Measurements from ENCODE around the gene MBD3L4.
"Not testable (repeated sequence)": the region's sequence is repeated elsewhere in the genome, so short reads cannot be mapped to it uniquely, and the experiment has no call there.

DNA sequence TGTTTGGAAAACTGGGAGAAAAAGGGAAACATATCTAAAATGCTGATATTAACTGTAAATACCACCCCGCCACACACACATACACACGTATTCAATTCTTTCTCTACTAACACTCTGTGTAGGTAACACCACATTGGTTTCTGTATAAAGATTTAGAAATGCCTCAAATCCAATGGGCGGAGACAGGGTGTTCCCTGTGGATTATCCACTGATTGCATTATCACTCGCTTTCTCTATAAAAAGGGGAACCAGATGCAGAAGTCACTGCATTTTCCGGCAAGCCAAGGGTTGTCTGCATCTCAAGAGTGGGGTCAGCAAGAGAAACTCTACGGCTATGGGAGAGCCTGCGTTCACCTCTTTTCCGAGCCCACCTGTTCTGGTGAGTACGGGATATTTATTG, 9.7 kb downstream of the MBD3L4 start, which contains the start of gene MBD3L5:
- TF ChIP-seq EP300 (IDR thresholded peaks at IDR 0.05), result not testable (repeated sequence)
- TF ChIP-seq, protein P1, sequence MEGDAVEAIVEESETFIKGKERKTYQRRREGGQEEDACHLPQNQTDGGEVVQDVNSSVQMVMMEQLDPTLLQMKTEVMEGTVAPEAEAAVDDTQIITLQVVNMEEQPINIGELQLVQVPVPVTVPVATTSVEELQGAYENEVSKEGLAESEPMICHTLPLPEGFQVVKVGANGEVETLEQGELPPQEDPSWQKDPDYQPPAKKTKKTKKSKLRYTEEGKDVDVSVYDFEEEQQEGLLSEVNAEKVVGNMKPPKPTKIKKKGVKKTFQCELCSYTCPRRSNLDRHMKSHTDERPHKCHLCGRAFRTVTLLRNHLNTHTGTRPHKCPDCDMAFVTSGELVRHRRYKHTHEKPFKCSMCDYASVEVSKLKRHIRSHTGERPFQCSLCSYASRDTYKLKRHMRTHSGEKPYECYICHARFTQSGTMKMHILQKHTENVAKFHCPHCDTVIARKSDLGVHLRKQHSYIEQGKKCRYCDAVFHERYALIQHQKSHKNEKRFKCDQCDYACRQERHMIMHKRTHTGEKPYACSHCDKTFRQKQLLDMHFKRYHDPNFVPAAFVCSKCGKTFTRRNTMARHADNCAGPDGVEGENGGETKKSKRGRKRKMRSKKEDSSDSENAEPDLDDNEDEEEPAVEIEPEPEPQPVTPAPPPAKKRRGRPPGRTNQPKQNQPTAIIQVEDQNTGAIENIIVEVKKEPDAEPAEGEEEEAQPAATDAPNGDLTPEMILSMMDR (IDR thresholded peaks at IDR 0.05), result not testable (repeated sequence)
